Hepatocyte (in vitro differentiated cells): ENCODE results near the gene BLOC1S5. TPM values are rescaled to one million over a fixed set of nuclear protein-coding genes. Genes with fewer than 3 reads are reported as not detected.

Source experiments
- DNase-seq: peaks from one replicate; pipeline ENCODE4 v3.0.0-alpha.2; 2016; ENCODE audit warnings: low spot score
- H2AFZ ChIP-seq: fragments of 200-600 bp; sonication (generic); 2 replicates; pipeline ENCODE4 v1.6.0; 2016; ENCODE audit warnings: antibody characterized with exemption, mild to moderate bottlenecking
- H3K27ac ChIP-seq: fragments of 200-600 bp; sonication (generic); 2 replicates; pipeline ENCODE4 v1.5.1; 2016; ENCODE audit warnings: mild to moderate bottlenecking
- H3K27me3 ChIP-seq: fragments of 200-600 bp; sonication (generic); 2 replicates; pipeline ENCODE4 v1.6.1; 2016
- H3K36me3 ChIP-seq: fragments of 200-600 bp; sonication (generic); replicated peaks from 2 replicates; pipeline ENCODE4 v1.5.1; 2016; ENCODE audit warnings: low read depth; ENCODE audit not compliant: insufficient read depth
- H3K4me1 ChIP-seq: fragments of 200-600 bp; sonication (generic); 2 replicates; pipeline ENCODE4 v1.5.1; 2016; ENCODE audit warnings: mild to moderate bottlenecking, moderate library complexity; ENCODE audit not compliant: insufficient read depth
- H3K4me2 ChIP-seq: fragments of 200-600 bp; sonication (generic); 2 replicates; pipeline ENCODE4 v1.6.0; 2016
- H3K4me3 ChIP-seq: fragments of 200-600 bp; sonication (generic); 2 replicates; pipeline ENCODE4 v1.5.1; 2016; ENCODE audit warnings: mild to moderate bottlenecking
- H3K79me2 ChIP-seq: fragments of 200-600 bp; sonication (generic); 2 replicates; pipeline ENCODE4 v1.6.0; 2017; ENCODE audit warnings: mild to moderate bottlenecking
- H3K9me2 ChIP-seq: fragments of 200-600 bp; sonication (generic); replicated peaks from 2 replicates; pipeline ENCODE4 v1.6.0; 2017; ENCODE audit warnings: mild to moderate bottlenecking; ENCODE audit not compliant: insufficient read depth
- H3K9me3 ChIP-seq: fragments of 200-600 bp; sonication (generic); 2 replicates; pipeline ENCODE4 v1.5.1; 2016; ENCODE audit warnings: low read depth, mild to moderate bottlenecking
- H4K20me1 ChIP-seq: fragments of 200-600 bp; sonication (generic); 2 replicates; pipeline ENCODE4 v1.6.0; 2016; ENCODE audit warnings: mild to moderate bottlenecking; ENCODE audit not compliant: insufficient read depth, poor library complexity, severe bottlenecking
- CTCF ChIP-seq: fragments of 200-600 bp; sonication (generic); IDR thresholded peaks from 2 replicates; pipeline ENCODE4 v1.5.1; 2016; ENCODE audit warnings: antibody characterized with exemption, mild to moderate bottlenecking; ENCODE audit not compliant: poor library complexity
- EZH2 ChIP-seq: fragments of 200-600 bp; sonication (generic); IDR thresholded peaks from 2 replicates; pipeline ENCODE4 v1.6.1; 2016; ENCODE audit warnings: antibody characterized with exemption, mild to moderate bottlenecking, borderline replicate concordance
- EZH2phosphoT487 ChIP-seq: fragments of 200-600 bp; sonication (generic); IDR thresholded peaks from one replicate; pipeline ENCODE4 v1.6.1; 2018; ENCODE audit warnings: antibody characterized with exemption, mild to moderate bottlenecking, low read depth, moderate library complexity; ENCODE audit not compliant: unreplicated experiment, severe bottlenecking
- WGBS: methylation state at CpG from one replicate; pipeline ENCODE4 v1.1.6; 2016; ENCODE audit warnings: low lambda C conversion rate; ENCODE audit errors: missing lambda C conversion rate; 5-methylcytosine and 5-hydroxymethylcytosine counted together
- polyA plus RNA-seq: library from polyadenylated mRNA; unstranded; fragments of >200 nt; fragmentation: Nextera tagmentation; extraction: Ambion mirVana; gene quantifications from 2 replicates; pipeline ENCODE4 v1.2.1, GENCODE V29; 2016
- total RNA-seq: library from RNA; depleted of rRNA; stranded (reverse); fragments of >200 nt; gene quantifications from 2 replicates; pipeline ENCODE4 v1.2.3, GENCODE V29; 2014

BLOC1S5 gene, protein sequence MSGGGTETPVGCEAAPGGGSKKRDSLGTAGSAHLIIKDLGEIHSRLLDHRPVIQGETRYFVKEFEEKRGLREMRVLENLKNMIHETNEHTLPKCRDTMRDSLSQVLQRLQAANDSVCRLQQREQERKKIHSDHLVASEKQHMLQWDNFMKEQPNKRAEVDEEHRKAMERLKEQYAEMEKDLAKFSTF
- total RNA-seq, result 17.6 and 21.5 TPM in 2 replicates
- 9.9 and 16.8 TPM in 2 replicates for polyA plus RNA-seq

DNA sequence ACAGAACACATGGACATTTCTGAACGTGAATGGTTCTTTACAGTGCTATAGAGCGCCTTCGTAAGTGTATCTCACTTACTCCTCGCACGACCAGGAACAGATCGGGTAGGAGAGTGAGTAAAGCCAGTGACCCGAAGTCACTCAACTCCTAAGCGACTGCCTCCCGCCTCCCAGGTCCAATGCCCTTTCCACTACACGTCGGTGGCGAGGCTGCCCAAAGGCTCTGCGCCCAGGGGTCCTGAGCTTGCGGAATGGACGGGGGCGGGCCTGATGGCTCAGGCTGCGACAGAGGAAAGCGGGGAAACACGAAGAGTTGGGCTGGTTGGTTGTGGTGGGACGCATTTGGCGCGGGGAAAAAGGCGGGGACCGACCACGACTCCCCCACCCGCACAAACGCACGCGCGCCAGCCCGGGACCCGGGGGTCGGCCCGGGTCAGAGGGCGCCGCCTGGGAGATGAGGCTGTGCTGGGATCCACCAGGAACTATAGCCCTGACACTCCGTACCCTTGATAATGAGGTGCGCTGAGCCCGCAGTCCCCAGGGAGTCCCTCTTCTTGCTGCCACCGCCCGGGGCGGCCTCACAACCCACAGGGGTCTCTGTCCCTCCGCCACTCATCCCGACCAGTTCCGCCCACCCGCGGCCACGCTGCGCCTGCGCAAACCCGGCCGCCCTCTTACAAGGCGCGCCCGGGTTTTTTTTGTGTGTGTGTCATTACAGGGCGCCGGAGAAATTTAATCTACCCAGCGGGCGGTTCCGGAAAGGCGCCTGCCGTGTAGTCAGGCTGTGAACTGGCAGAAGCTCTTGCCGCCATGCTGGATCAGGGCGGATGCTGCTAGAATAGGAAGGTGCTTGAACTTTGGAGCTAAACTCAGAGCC, at the start of gene BLOC1S5:
TSS of gene BLOC1S5 (minus strand) at position 629 of the 877 bp plus-strand sequence. CDS start at position 616, 13 bp downstream.
- H3K4me3 ChIP-seq, result peak within 1 kb of the TSS; percentile 77
- no peaks in the 10 kb centered on the region for H3K36me3 ChIP-seq
- H3K27ac ChIP-seq, result peak within 1 kb of the TSS; percentile 89
- peak within 1 kb of the TSS; percentile 84 for H3K4me2 ChIP-seq
- H3K4me1 ChIP-seq, result peaks cover 17% of the 10 kb centered on the region
- DNase-seq, result peak; percentile 99
- no peaks in the 10 kb centered on the region for H4K20me1 ChIP-seq
- H3K79me2 ChIP-seq, result peaks cover 13% of the 10 kb centered on the region
- no peaks in the 10 kb centered on the region for H3K9me3 ChIP-seq
- no peaks in the 10 kb centered on the region for H3K27me3 ChIP-seq
- H3K9me2 ChIP-seq, result no peaks in the 10 kb centered on the region
- TF ChIP-seq EZH2phosphoT487, result no peak
- TF ChIP-seq CTCF, result peak; percentile 12
- WGBS, result under 1% methylated on average over 62 of the region's 64 CpGs
- H2AFZ ChIP-seq, result peak within 1 kb of the TSS; percentile 96

DNA sequence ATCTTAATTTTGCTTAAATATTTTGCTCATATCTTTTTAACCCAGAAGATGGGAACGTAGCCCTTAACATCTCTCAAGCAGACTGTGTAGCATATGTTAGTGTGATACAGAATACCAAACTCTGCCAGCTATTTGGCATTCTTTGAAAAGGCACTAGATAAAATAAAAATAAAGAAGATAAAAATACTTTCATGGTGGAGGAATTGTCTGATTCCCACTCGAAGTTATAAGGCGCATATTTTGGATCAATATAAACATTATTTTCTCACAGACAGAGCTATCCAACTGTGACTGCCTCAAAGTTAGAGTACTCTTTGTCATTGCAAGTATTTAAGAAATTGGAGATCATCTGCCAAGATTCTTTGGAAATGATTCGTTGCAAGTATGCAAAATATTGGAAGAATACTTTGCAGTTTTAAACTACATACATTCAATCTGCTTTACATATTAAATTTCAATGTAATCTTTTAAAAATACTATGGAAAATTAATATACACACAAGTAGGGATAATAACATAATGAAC, 49.0 kb upstream of the BLOC1S5 start:
- DNase-seq, result no peak
- TF ChIP-seq EZH2 (no peak), EZH2phosphoT487 (no peak), CTCF (no peak)

GRCh38 chr6:8110725-8111124, 46.5 kb upstream of the BLOC1S5 start:
- H3K4me2 ChIP-seq, result no peak overlapping the region
- H4K20me1 ChIP-seq, result no peaks in the 10 kb centered on the region
- H3K36me3 ChIP-seq, result no peaks in the 10 kb centered on the region
- no peaks in the 10 kb centered on the region for H3K9me3 ChIP-seq
- no peak for DNase-seq
- no peak overlapping the region for H3K27ac ChIP-seq
- H3K27me3 ChIP-seq, result no peaks in the 10 kb centered on the region
- no peaks in the 10 kb centered on the region for H3K9me2 ChIP-seq
- no peak overlapping the region for H2AFZ ChIP-seq
- TF ChIP-seq CTCF (no peak), EZH2 (no peak), EZH2phosphoT487 (no peak)
- 94% methylated on average over 1 of the region's 1 CpG for WGBS
- no peak overlapping the region for H3K4me3 ChIP-seq
- H3K79me2 ChIP-seq, result no peaks in the 10 kb centered on the region
- H3K4me1 ChIP-seq, result no peaks in the 10 kb centered on the region

More for the DNA sequence above, 49.0 kb upstream of the BLOC1S5 start:
- no peaks in the 10 kb centered on the region for H3K36me3 ChIP-seq
- no peaks in the 10 kb centered on the region for H3K9me3 ChIP-seq
- no peak overlapping the region for H3K27ac ChIP-seq
- no peak overlapping the region for H3K4me2 ChIP-seq
- no peaks in the 10 kb centered on the region for H4K20me1 ChIP-seq
- H3K79me2 ChIP-seq, result no peaks in the 10 kb centered on the region
- H3K4me1 ChIP-seq, result no peaks in the 10 kb centered on the region
- no peak overlapping the region for H2AFZ ChIP-seq
- H3K27me3 ChIP-seq, result no peaks in the 10 kb centered on the region
- 85% methylated on average over 4 of the region's 4 CpGs for WGBS
- H3K9me2 ChIP-seq, result no peaks in the 10 kb centered on the region
- H3K4me3 ChIP-seq, result no peak overlapping the region
